H1 (cell line): Measurements from ENCODE around the gene PPM1F.

Experiments
- ASH2L ChIP-seq: fragments of 200-600, 300-600 bp; sonication (generic); IDR thresholded peaks from one replicate; pipeline ENCODE4 v1.7.1; 2017; ENCODE audit warnings: low read length
- ATF3 ChIP-seq: IDR thresholded peaks from 2 replicates; pipeline ENCODE4 v1.6.1; 2011; ENCODE audit warnings: low read depth, mild to moderate bottlenecking, low read length; ENCODE audit not compliant: insufficient read depth
- CEBPB ChIP-seq: IDR thresholded peaks from 2 replicates; pipeline ENCODE4 v1.6.1; 2012; ENCODE audit warnings: low read depth, low read length
- CTCF ChIP-seq, 3 experiments: IDR thresholded peaks; 1 replicate in 2 of 3; 2 replicates in 1 of 3; pipeline versions ENCODE4 v1.5.1 to v1.6.1; 2011; ENCODE audit warnings: low read length in 3 of 3, mild to moderate bottlenecking in 3 of 3, inconsistent platforms in 2 of 3, low read depth in 1 of 3, moderate library complexity in 1 of 3; ENCODE audit not compliant: insufficient read depth in 1 of 3; ENCODE audit errors: control extremely low read depth in 1 of 3
- EP300 ChIP-seq, 2 experiments: IDR thresholded peaks; 1 replicate in 1 of 2; 2 replicates in 1 of 2; pipeline ENCODE4 v1.6.1; 2011 to 2012; ENCODE audit warnings: low read depth in 2 of 2, low read length in 2 of 2, mild to moderate bottlenecking in 2 of 2, borderline replicate concordance in 1 of 2, inconsistent platforms in 1 of 2, moderate library complexity in 1 of 2
- EZH2 ChIP-seq: fragments of 200-600 bp; sonication (generic); IDR thresholded peaks from 2 replicates; pipeline ENCODE4 v1.7.1; 2012; ENCODE audit warnings: low read depth, mild to moderate bottlenecking, moderate library complexity, low read length, inconsistent platforms; ENCODE audit not compliant: severe bottlenecking
- GTF2F1 ChIP-seq: IDR thresholded peaks from 2 replicates; pipeline ENCODE4 v1.6.1; 2012; ENCODE audit warnings: low read depth, low read length, improper control_type of control experiment, borderline replicate concordance
- JUN ChIP-seq: IDR thresholded peaks from 2 replicates; pipeline ENCODE4 v1.6.1; 2011; ENCODE audit warnings: low read depth, mild to moderate bottlenecking, improper control_type of control experiment, low read length
- POLR2A ChIP-seq, 2 experiments: IDR thresholded peaks; 1 replicate in 1 of 2; 2 replicates in 1 of 2; pipeline ENCODE4 v1.6.1; 2011; ENCODE audit warnings: low read depth in 2 of 2, low read length in 2 of 2, mild to moderate bottlenecking in 2 of 2; ENCODE audit errors: control extremely low read depth in 1 of 2
- POLR2AphosphoS5 ChIP-seq: IDR thresholded peaks from 2 replicates; pipeline ENCODE4 v1.6.1; 2011; ENCODE audit warnings: low read depth, low read length
- SP2 ChIP-seq: IDR thresholded peaks from 2 replicates; pipeline ENCODE4 v1.6.1; 2012; ENCODE audit warnings: mild to moderate bottlenecking, low read length, inconsistent platforms
- ZNF274 ChIP-seq: IDR thresholded peaks from 2 replicates; pipeline ENCODE4 v1.7.0; 2012; ENCODE audit warnings: low read length, borderline replicate concordance; ENCODE audit errors: extremely low read depth

- TF ChIP-seq SP2 (no peak), CTCF (IDR thresholded peaks at IDR 0.05; ENCODE audit: control extremely low read depth in 1 of 3, insufficient read depth in 1 of 3, low read depth in 1 of 3, low read length in 3 of 3) (no peak), ASH2L (no peak), POLR2AphosphoS5 (no peak), JUN (no peak), ATF3 (no peak), EZH2 (no peak), ZNF274 (no peak), GTF2F1 (no peak), EP300 (IDR thresholded peaks at IDR 0.05; ENCODE audit: borderline replicate concordance in 1 of 2, low read depth in 2 of 2, low read length in 2 of 2) (no peak), CEBPB (no peak), POLR2A (IDR thresholded peaks at IDR 0.05; ENCODE audit: control extremely low read depth in 1 of 2, low read depth in 2 of 2, low read length in 2 of 2) (no peak)
Measured at GRCh38 chr22:21944871-21945270, 7.8 kb downstream of the PPM1F start.
